Liver (tissue), 9 donors: ENCODE results near the gene MROH9. TPM values are rescaled to one million over a fixed set of nuclear protein-coding genes. Genes with fewer than 3 reads are reported as not detected.

Experiments
- DNase-seq: peaks from one replicate; pipeline ENCODE4 v3.0.0-alpha.2; 2017; ENCODE audit warnings: low spot score
- H3K27ac ChIP-seq, 2 donors: one replicate each; pipeline ENCODE4 v1.7.0; 2013; ENCODE audit warnings: inconsistent platforms in 2 of 2, low read length in 2 of 2, control low read depth in 1 of 2, low read depth in 1 of 2, mild to moderate bottlenecking in 1 of 2
- H3K27me3 ChIP-seq, 4 donors: one replicate each; pipeline versions ENCODE4 v1.6.1 to v1.7.0; 2013; ENCODE audit warnings: low read length in 3 of 4, inconsistent platforms in 1 of 4, mild to moderate bottlenecking in 1 of 4, moderate library complexity in 1 of 4; ENCODE audit not compliant: control insufficient read depth in 4 of 4, insufficient read depth in 4 of 4
- H3K36me3 ChIP-seq, 4 donors: one replicate each; pipeline versions ENCODE4 v1.6.1 to v1.7.0; 2013; ENCODE audit warnings: low read length in 3 of 4, mild to moderate bottlenecking in 3 of 4, low read depth in 1 of 4, moderate library complexity in 1 of 4; ENCODE audit not compliant: control insufficient read depth in 4 of 4, insufficient read depth in 3 of 4
- H3K4me1 ChIP-seq, 4 donors: one replicate each; pipeline versions ENCODE4 v1.6.1 to v1.7.0; 2013; ENCODE audit warnings: low read length in 3 of 4, mild to moderate bottlenecking in 3 of 4, moderate library complexity in 1 of 4; ENCODE audit not compliant: control insufficient read depth in 4 of 4, insufficient read depth in 4 of 4
- H3K4me3 ChIP-seq, 3 donors: one replicate each; pipeline versions ENCODE4 v1.6.1 to v1.7.0; 2013; ENCODE audit warnings: low read length in 3 of 3, control low read depth in 1 of 3, low read depth in 1 of 3, mild to moderate bottlenecking in 1 of 3
- H3K9ac ChIP-seq, 2 donors: one replicate each; pipeline ENCODE4 v1.7.0; 2013; ENCODE audit warnings: low read length in 2 of 2, mild to moderate bottlenecking in 2 of 2, moderate library complexity in 2 of 2, control low read depth in 1 of 2, low read depth in 1 of 2
- H3K9me3 ChIP-seq, 4 donors: one replicate each; pipeline versions ENCODE4 v1.6.1 to v1.7.0; 2013; ENCODE audit warnings: low read length in 3 of 4; ENCODE audit not compliant: control insufficient read depth in 4 of 4
- EGR1 ChIP-seq, 2 donors: IDR thresholded peaks; 2 replicates each; pipeline ENCODE4 v1.6.1; 2016 to 2018; ENCODE audit warnings: antibody characterized with exemption in 2 of 2, low read depth in 2 of 2
- FOXA1 ChIP-seq: IDR thresholded peaks from 2 replicates; pipeline ENCODE4 v1.6.1; 2016; ENCODE audit warnings: antibody characterized with exemption
- FOXA2 ChIP-seq: IDR thresholded peaks from 2 replicates; pipeline ENCODE4 v1.6.1; 2016; ENCODE audit warnings: antibody characterized with exemption
- GABPA ChIP-seq, 2 donors: IDR thresholded peaks in 1 of 2; conservative IDR thresholded peaks in 1 of 2; 2 replicates each; pipeline ENCODE4 v1.6.1; 2016; ENCODE audit warnings: antibody characterized with exemption in 2 of 2, mild to moderate bottlenecking in 1 of 2, moderate library complexity in 1 of 2
- HNF4A ChIP-seq, 2 donors: conservative IDR thresholded peaks; 2 replicates each; pipeline ENCODE4 v1.6.1; 2016; ENCODE audit warnings: antibody characterized with exemption in 2 of 2, mild to moderate bottlenecking in 2 of 2
- HNF4G ChIP-seq: IDR thresholded peaks from 2 replicates; pipeline ENCODE4 v1.6.1; 2016; ENCODE audit warnings: antibody characterized with exemption
- JUND ChIP-seq, 2 donors: IDR thresholded peaks; 2 replicates each; pipeline ENCODE4 v1.6.1; 2016; ENCODE audit warnings: antibody characterized with exemption in 2 of 2
- NR2F2 ChIP-seq: IDR thresholded peaks from 2 replicates; pipeline ENCODE4 v1.6.1; 2016; ENCODE audit warnings: antibody characterized with exemption
- RAD21 ChIP-seq, 2 donors: IDR thresholded peaks; 2 replicates each; pipeline ENCODE4 v1.6.1; 2016; ENCODE audit warnings: antibody characterized with exemption in 2 of 2, mild to moderate bottlenecking in 2 of 2
- RXRA ChIP-seq, 2 donors: IDR thresholded peaks; 2 replicates each; pipeline ENCODE4 v1.6.1; 2017 to 2018; ENCODE audit warnings: antibody characterized with exemption in 2 of 2, mild to moderate bottlenecking in 1 of 2
- SP1 ChIP-seq: IDR thresholded peaks from 2 replicates; pipeline ENCODE4 v1.6.1; 2018; ENCODE audit warnings: antibody characterized with exemption, mild to moderate bottlenecking
- TAF1 ChIP-seq: conservative IDR thresholded peaks from 2 replicates; pipeline ENCODE4 v1.6.1; 2016; ENCODE audit warnings: antibody characterized with exemption, mild to moderate bottlenecking
- YY1 ChIP-seq: IDR thresholded peaks from 2 replicates; pipeline ENCODE4 v1.6.1; 2016; ENCODE audit warnings: antibody characterized with exemption, mild to moderate bottlenecking
- WGBS: extraction: QIAGEN DNeasy Blood & Tissue Kit; methylation state at CpG from one replicate; pipeline ENCODE4 v1.1.7; 2013; 5-methylcytosine and 5-hydroxymethylcytosine counted together
- polyA plus RNA-seq, 2 donors: library from polyadenylated mRNA; stranded (reverse) in 1 of 2; unstranded in 1 of 2; fragments of 200-250 nt in 1 of 2; fragments of >200 nt in 1 of 2; fragmentation: Nextera tagmentation in 1 of 2; extraction: Ambion mirVana in 1 of 2; gene quantifications; one replicate each; pipeline versions ENCODE4 v1.2.1 to v1.2.3, GENCODE V29; 2013 to 2015
- total RNA-seq, 2 donors: library from RNA; depleted of rRNA; stranded (reverse); fragments of >200 nt; gene quantifications; one replicate each; pipeline ENCODE4 v1.2.3, GENCODE V29; 2014
- TF ChIP-seq, protein P1 (sequence below): IDR thresholded peaks from 2 replicates; pipeline ENCODE4 v1.6.1; 2016; ENCODE audit warnings: antibody characterized with exemption
- TF ChIP-seq, protein P2 (sequence below): IDR thresholded peaks from 2 replicates; pipeline ENCODE4 v1.6.1; 2016; ENCODE audit warnings: antibody characterized with exemption, mild to moderate bottlenecking
- TF ChIP-seq, protein P3 (sequence below): IDR thresholded peaks from 2 replicates; pipeline ENCODE4 v1.6.1; 2016; ENCODE audit warnings: antibody characterized with exemption
- TF ChIP-seq, protein P4 (sequence below): fragments of 150-350 bp; IDR thresholded peaks from 2 replicates; pipeline ENCODE4 v1.5.1; 2017; ENCODE audit warnings: improper control_type of control experiment, low read depth, low read length; ENCODE audit not compliant: missing input control
- TF ChIP-seq, protein P5 (sequence below): IDR thresholded peaks from 2 replicates; pipeline ENCODE4 v1.6.1; 2016; ENCODE audit warnings: antibody characterized with exemption
- donor health status: healthy.
- donor health status: healthy.
- donor health status: healthy.
- donor health status: healthy.
- donor health status: healthy.

The MROH9 gene
- total and polyA plus RNA-seq, 4 donors = not detected

DNA sequence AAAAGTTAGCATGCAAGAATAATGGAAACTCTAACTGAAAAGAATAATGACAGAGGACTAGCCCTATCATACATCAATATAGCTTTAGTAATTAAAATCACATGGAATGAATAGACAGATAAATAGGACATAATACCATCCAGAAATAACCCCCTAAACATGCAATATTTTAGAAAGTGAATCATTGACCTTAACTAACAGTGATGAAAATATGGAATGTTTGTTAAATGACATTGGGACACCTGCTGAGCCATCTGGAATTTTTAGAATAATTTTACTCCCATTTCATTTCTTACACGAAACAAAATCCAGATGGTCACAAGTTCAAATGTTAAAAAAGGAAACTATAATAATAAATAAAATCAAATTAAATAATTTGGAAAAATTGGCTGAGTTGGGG lies 102.3 kb downstream of the MROH9 start:
- no peaks in the 10 kb centered on the region for H3K27me3 ChIP-seq
- 38% methylated on average over 1 of the region's 1 CpG for WGBS
- no peak overlapping the region for H3K4me3 ChIP-seq
- TF ChIP-seq FOXA2 (no peak), FOXA1 (no peak), RAD21 (IDR thresholded peaks at IDR 0.05) (no peak), HNF4G (no peak), JUND (IDR thresholded peaks at IDR 0.05) (no peak), GABPA (IDR thresholded peaks at IDR 0.05 in 1 of 2, conservative IDR thresholded peaks at IDR 0.05 in 1 of 2) (no peak), TAF1 (no peak), EGR1 (IDR thresholded peaks at IDR 0.05; ENCODE audit: low read depth in 2 of 2) (no peak), SP1 (no peak), NR2F2 (no peak), HNF4A (conservative IDR thresholded peaks at IDR 0.05) (no peak), YY1 (no peak), RXRA (IDR thresholded peaks at IDR 0.05) (no peak)
- TF ChIP-seq, protein P1, sequence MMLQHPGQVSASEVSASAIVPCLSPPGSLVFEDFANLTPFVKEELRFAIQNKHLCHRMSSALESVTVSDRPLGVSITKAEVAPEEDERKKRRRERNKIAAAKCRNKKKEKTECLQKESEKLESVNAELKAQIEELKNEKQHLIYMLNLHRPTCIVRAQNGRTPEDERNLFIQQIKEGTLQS = no peak
- TF ChIP-seq, protein P2, sequence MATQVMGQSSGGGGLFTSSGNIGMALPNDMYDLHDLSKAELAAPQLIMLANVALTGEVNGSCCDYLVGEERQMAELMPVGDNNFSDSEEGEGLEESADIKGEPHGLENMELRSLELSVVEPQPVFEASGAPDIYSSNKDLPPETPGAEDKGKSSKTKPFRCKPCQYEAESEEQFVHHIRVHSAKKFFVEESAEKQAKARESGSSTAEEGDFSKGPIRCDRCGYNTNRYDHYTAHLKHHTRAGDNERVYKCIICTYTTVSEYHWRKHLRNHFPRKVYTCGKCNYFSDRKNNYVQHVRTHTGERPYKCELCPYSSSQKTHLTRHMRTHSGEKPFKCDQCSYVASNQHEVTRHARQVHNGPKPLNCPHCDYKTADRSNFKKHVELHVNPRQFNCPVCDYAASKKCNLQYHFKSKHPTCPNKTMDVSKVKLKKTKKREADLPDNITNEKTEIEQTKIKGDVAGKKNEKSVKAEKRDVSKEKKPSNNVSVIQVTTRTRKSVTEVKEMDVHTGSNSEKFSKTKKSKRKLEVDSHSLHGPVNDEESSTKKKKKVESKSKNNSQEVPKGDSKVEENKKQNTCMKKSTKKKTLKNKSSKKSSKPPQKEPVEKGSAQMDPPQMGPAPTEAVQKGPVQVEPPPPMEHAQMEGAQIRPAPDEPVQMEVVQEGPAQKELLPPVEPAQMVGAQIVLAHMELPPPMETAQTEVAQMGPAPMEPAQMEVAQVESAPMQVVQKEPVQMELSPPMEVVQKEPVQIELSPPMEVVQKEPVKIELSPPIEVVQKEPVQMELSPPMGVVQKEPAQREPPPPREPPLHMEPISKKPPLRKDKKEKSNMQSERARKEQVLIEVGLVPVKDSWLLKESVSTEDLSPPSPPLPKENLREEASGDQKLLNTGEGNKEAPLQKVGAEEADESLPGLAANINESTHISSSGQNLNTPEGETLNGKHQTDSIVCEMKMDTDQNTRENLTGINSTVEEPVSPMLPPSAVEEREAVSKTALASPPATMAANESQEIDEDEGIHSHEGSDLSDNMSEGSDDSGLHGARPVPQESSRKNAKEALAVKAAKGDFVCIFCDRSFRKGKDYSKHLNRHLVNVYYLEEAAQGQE = no peak
- H3K27ac ChIP-seq = no peak overlapping the region
- no peaks in the 10 kb centered on the region for H3K4me1 ChIP-seq
- no peaks in the 10 kb centered on the region for H3K9me3 ChIP-seq
- H3K36me3 ChIP-seq = no peaks in the 10 kb centered on the region
- no peak overlapping the region for H3K9ac ChIP-seq
- DNase-seq = no peak

DNA sequence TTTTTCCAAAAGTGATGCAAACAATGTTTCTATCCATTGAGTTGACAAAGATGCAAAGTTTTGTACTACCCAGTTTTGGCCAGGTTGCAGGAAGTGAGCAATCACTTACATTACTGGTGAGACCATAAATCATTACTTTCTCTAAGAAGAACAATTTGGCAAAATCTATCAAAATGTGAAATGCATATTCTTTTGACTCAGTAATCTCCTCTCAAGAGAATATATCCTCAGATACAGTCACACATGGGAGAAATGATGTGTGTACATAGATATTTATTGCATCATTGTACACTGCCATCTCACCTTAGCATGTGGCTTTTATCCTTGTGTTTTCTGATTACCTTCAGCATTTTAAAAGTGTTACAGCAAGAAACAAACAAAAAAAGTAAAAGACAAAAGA lies 103.0 kb downstream of the MROH9 start:
- no peak overlapping the region for H3K27ac ChIP-seq
- TF ChIP-seq RXRA (IDR thresholded peaks at IDR 0.05) (no peak), FOXA2 (no peak)
- TF ChIP-seq, protein P3, sequence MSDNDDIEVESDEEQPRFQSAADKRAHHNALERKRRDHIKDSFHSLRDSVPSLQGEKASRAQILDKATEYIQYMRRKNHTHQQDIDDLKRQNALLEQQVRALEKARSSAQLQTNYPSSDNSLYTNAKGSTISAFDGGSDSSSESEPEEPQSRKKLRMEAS = no peak
- TF ChIP-seq, protein P1 = no peak
- H3K27me3 ChIP-seq = no peaks in the 10 kb centered on the region
- no peaks in the 10 kb centered on the region for H3K4me1 ChIP-seq
- no peaks in the 10 kb centered on the region for H3K9me3 ChIP-seq
- no peak overlapping the region for H3K4me3 ChIP-seq
- no peak overlapping the region for H3K9ac ChIP-seq
- H3K36me3 ChIP-seq = no peaks in the 10 kb centered on the region
- DNase-seq = no peak

DNA sequence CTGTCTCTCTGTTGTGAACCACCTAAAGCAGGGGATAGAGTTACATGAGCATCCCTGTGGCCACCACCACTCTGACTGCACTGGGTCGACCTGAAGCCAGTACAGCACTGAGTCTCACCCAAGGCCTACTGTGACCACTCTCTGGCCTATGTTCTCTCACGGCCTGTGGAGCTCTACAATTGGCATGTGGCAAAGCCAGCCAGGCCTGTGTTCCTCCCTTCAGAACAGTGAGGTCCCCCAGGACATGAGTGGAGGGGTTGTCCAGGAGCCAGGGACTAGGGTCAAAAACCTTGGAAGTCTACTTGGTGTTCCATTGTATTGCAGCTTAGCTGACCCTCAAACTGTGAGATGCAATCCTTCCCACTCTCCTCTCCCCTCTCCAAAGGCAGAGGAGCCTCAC lies 112.7 kb downstream of the MROH9 start:
- H3K9me3 ChIP-seq = peaks cover 0 to 1% (median 0%) of the 10 kb centered on the region in 4 donors
- 75% methylated on average over 2 of the region's 2 CpGs for WGBS
- H3K36me3 ChIP-seq = no peaks in the 10 kb centered on the region
- no peak for TF ChIP-seq HNF4G
- no peak for TF ChIP-seq EGR1 (IDR thresholded peaks at IDR 0.05; ENCODE audit: low read depth in 2 of 2)
- no peak for TF ChIP-seq YY1
- TF ChIP-seq, protein P1 = no peak
- no peak for TF ChIP-seq HNF4A (conservative IDR thresholded peaks at IDR 0.05)
- TF ChIP-seq SP1 = no peak
- TF ChIP-seq, protein P4, sequence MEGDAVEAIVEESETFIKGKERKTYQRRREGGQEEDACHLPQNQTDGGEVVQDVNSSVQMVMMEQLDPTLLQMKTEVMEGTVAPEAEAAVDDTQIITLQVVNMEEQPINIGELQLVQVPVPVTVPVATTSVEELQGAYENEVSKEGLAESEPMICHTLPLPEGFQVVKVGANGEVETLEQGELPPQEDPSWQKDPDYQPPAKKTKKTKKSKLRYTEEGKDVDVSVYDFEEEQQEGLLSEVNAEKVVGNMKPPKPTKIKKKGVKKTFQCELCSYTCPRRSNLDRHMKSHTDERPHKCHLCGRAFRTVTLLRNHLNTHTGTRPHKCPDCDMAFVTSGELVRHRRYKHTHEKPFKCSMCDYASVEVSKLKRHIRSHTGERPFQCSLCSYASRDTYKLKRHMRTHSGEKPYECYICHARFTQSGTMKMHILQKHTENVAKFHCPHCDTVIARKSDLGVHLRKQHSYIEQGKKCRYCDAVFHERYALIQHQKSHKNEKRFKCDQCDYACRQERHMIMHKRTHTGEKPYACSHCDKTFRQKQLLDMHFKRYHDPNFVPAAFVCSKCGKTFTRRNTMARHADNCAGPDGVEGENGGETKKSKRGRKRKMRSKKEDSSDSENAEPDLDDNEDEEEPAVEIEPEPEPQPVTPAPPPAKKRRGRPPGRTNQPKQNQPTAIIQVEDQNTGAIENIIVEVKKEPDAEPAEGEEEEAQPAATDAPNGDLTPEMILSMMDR = no peak
- no peak for TF ChIP-seq FOXA1
- no peak for TF ChIP-seq RXRA (IDR thresholded peaks at IDR 0.05)
- TF ChIP-seq, protein P5, sequence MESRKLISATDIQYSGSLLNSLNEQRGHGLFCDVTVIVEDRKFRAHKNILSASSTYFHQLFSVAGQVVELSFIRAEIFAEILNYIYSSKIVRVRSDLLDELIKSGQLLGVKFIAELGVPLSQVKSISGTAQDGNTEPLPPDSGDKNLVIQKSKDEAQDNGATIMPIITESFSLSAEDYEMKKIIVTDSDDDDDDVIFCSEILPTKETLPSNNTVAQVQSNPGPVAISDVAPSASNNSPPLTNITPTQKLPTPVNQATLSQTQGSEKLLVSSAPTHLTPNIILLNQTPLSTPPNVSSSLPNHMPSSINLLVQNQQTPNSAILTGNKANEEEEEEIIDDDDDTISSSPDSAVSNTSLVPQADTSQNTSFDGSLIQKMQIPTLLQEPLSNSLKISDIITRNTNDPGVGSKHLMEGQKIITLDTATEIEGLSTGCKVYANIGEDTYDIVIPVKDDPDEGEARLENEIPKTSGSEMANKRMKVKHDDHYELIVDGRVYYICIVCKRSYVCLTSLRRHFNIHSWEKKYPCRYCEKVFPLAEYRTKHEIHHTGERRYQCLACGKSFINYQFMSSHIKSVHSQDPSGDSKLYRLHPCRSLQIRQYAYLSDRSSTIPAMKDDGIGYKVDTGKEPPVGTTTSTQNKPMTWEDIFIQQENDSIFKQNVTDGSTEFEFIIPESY = no peak
- TF ChIP-seq FOXA2 = no peak
- no peak for TF ChIP-seq TAF1
- TF ChIP-seq RAD21 (IDR thresholded peaks at IDR 0.05) = no peak
- TF ChIP-seq JUND (IDR thresholded peaks at IDR 0.05) = no peak

More for the DNA sequence above, 112.7 kb downstream of the MROH9 start:
- Histone ChIP-seq H3K27ac (no peak overlapping the region), H3K27me3 (no peaks in the 10 kb centered on the region), H3K4me1 (no peaks in the 10 kb centered on the region), H3K9ac (no peak overlapping the region), H3K4me3 (no peak overlapping the region)
- DNase-seq = no peak
